ENCODE data around the gene TRIP13. TPM values are rescaled to one million over a fixed set of nuclear protein-coding genes. Genes with fewer than 3 reads are reported as not detected.

TRIP13 gene
- polyA plus RNA-seq, 3 donors: 0.24 to 1.2 TPM; not detected in 1

- no peaks in the 10 kb centered on the region for H3K36me3 Mint-ChIP-seq
- Histone ChIP-seq H3K27ac (ENCODE audit: low read depth in 1 of 2, low read length in 2 of 2) (no peak overlapping the region), H2AFZ (ENCODE audit: insufficient read depth, low read depth, low read length, poor library complexity, severe bottlenecking) (no peak overlapping the region), H3K27me3 (ENCODE audit: control insufficient read depth in 2 of 2, insufficient read depth in 2 of 2, low read length in 2 of 2) (no peaks in the 10 kb centered on the region), H3K36me3 (replicated peaks in 1 of 2; ENCODE audit: control insufficient read depth in 1 of 2, insufficient read depth in 2 of 2, low read length in 2 of 2) (no peaks in the 10 kb centered on the region), H3K9ac (ENCODE audit: insufficient read depth, low read length, poor library complexity, severe bottlenecking) (no peak overlapping the region), H3K4me1 (ENCODE audit: control insufficient read depth in 1 of 2, insufficient read depth in 2 of 2, low read length in 2 of 2) (no peaks in the 10 kb centered on the region), H3K9me3 (replicated peaks in 1 of 2; ENCODE audit: control insufficient read depth in 1 of 2, insufficient read depth in 1 of 2, low read length in 2 of 2) (no peaks in the 10 kb centered on the region), H3K4me2 (replicated peaks; ENCODE audit: extremely low read depth, low read length, poor library complexity, severe bottlenecking) (no peak overlapping the region), H3K4me3 (replicated peaks in 1 of 3; ENCODE audit: low read depth in 2 of 3, low read length in 3 of 3) (no peak overlapping the region), H3K79me2 (ENCODE audit: insufficient read depth, low read length) (no peaks in the 10 kb centered on the region), H4K20me1 (ENCODE audit: insufficient read depth, low read length) (no peaks in the 10 kb centered on the region)
- WGBS (ENCODE audit: insufficient coverage): 81% methylated on average over 10 of the region's 19 CpGs
- H3K4me3 Mint-ChIP-seq: no peak overlapping the region
- no peak for DNase-seq
- H3K27me3 Mint-ChIP-seq (ENCODE audit: low read depth in 3 of 3): peaks cover 4 to 7% (median 4%) of the 10 kb centered on the region in 3 donors
- no peaks in the 10 kb centered on the region for H3K4me1 Mint-ChIP-seq
- intact Hi-C loops (cut with micrococcal nuclease): no loop called here
- H3K9me3 Mint-ChIP-seq: no peaks in the 10 kb centered on the region
- no peak overlapping the region for H3K27ac Mint-ChIP-seq
- TF ChIP-seq, protein P1, sequence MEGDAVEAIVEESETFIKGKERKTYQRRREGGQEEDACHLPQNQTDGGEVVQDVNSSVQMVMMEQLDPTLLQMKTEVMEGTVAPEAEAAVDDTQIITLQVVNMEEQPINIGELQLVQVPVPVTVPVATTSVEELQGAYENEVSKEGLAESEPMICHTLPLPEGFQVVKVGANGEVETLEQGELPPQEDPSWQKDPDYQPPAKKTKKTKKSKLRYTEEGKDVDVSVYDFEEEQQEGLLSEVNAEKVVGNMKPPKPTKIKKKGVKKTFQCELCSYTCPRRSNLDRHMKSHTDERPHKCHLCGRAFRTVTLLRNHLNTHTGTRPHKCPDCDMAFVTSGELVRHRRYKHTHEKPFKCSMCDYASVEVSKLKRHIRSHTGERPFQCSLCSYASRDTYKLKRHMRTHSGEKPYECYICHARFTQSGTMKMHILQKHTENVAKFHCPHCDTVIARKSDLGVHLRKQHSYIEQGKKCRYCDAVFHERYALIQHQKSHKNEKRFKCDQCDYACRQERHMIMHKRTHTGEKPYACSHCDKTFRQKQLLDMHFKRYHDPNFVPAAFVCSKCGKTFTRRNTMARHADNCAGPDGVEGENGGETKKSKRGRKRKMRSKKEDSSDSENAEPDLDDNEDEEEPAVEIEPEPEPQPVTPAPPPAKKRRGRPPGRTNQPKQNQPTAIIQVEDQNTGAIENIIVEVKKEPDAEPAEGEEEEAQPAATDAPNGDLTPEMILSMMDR (IDR thresholded peaks at IDR 0.05): no peak
Observed at GRCh38 chr5:851076-851475, 41.6 kb upstream of the TRIP13 start.

DNA sequence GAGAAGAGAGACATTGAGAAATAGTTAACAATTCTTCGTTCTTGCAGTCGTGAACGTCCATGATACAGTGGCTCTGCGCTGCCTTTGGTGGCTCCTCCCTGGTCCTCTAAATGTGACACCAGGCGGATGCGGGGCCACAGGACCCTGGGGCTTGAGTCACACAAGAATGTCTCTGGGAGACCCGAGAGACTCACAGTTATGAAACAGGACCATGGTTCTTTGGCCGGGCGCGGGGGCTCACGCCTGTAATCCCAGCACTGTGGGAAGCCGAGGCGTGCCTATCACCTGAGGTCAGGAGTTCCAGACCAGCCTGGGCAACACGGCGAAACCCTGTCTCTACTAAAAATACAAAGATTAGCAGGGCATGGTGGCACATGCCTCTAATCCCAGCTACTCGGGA lies 41.1 kb upstream of the TRIP13 start:
- WGBS (ENCODE audit: insufficient coverage): 93% methylated on average over 16 of the region's 16 CpGs
- intact Hi-C loops (cut with micrococcal nuclease): no loop called here
- no peak overlapping the region for H3K4me3 Mint-ChIP-seq

More for the DNA sequence above, 41.1 kb upstream of the TRIP13 start:
- Histone ChIP-seq H2AFZ (ENCODE audit: insufficient read depth, low read depth, low read length, poor library complexity, severe bottlenecking) (no peak overlapping the region), H3K4me2 (replicated peaks; ENCODE audit: extremely low read depth, low read length, poor library complexity, severe bottlenecking) (no peak overlapping the region), H3K79me2 (ENCODE audit: insufficient read depth, low read length) (no peaks in the 10 kb centered on the region), H3K4me1 (ENCODE audit: control insufficient read depth in 1 of 2, insufficient read depth in 2 of 2, low read length in 2 of 2) (no peaks in the 10 kb centered on the region), H3K9me3 (replicated peaks in 1 of 2; ENCODE audit: control insufficient read depth in 1 of 2, insufficient read depth in 1 of 2, low read length in 2 of 2) (no peaks in the 10 kb centered on the region), H3K27ac (ENCODE audit: low read depth in 1 of 2, low read length in 2 of 2) (no peak overlapping the region), H4K20me1 (ENCODE audit: insufficient read depth, low read length) (no peaks in the 10 kb centered on the region), H3K36me3 (replicated peaks in 1 of 2; ENCODE audit: control insufficient read depth in 1 of 2, insufficient read depth in 2 of 2, low read length in 2 of 2) (no peaks in the 10 kb centered on the region), H3K9ac (ENCODE audit: insufficient read depth, low read length, poor library complexity, severe bottlenecking) (no peak overlapping the region), H3K27me3 (ENCODE audit: control insufficient read depth in 2 of 2, insufficient read depth in 2 of 2, low read length in 2 of 2) (no peaks in the 10 kb centered on the region), H3K4me3 (replicated peaks in 1 of 3; ENCODE audit: low read depth in 2 of 3, low read length in 3 of 3) (no peak overlapping the region)
- H3K27me3 Mint-ChIP-seq (ENCODE audit: low read depth in 3 of 3): peaks cover 4 to 7% (median 4%) of the 10 kb centered on the region in 3 donors
- H3K9me3 Mint-ChIP-seq: no peaks in the 10 kb centered on the region
- H3K36me3 Mint-ChIP-seq: no peaks in the 10 kb centered on the region
- TF ChIP-seq, protein P1 (IDR thresholded peaks at IDR 0.05): no peak
- no peaks in the 10 kb centered on the region for H3K4me1 Mint-ChIP-seq
- no peak for DNase-seq
- H3K27ac Mint-ChIP-seq: peak overlapping the region in 1 of 7 donors; percentile 42
